Measurements from ENCODE around the gene RBM39.

DNA sequence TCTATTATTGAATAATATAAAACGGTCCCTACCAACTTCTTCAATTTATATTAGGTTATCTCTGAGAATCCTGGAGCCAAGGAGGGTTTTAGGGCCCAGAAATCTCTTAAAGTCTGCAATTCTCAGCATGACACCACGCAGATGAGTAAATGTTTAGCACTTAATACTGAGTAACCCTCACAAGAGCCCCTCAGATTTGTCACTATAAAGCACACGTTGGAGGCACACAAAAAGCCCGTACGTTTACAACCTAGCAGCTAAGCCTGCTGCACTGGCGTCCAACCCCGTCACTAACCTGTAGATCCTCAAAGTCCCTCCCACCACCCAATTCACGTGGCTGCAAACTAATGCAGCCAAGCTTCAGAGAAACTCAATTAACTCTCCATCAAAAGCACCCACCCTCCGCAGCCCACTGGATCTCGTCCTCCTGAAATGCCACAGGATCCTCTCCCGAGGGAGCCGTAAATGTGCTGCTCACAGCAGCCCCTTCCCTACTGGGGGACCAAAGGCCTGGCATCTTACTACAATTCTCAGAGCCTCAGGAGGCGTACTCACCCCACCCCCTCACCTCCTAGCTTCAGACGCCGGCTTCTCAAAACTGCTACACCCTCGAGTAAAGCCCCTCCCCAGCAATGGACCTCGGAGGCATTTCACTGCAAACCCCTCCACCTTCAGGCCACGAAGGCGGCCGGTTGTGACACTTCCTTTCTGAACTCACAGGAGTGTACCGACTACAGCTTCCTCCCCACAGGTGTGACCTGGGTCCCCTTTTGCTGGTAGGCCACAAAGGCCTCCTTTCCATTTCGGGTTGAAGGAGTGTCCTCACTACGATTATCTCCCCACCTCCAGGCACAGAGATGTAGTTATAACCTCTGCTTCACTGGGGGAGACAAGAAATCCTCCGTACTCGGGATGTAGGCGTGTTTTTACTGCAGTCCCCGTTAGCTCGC lies 78.3 kb downstream of the RBM39 start:
- TF ChIP-seq, protein P1, sequence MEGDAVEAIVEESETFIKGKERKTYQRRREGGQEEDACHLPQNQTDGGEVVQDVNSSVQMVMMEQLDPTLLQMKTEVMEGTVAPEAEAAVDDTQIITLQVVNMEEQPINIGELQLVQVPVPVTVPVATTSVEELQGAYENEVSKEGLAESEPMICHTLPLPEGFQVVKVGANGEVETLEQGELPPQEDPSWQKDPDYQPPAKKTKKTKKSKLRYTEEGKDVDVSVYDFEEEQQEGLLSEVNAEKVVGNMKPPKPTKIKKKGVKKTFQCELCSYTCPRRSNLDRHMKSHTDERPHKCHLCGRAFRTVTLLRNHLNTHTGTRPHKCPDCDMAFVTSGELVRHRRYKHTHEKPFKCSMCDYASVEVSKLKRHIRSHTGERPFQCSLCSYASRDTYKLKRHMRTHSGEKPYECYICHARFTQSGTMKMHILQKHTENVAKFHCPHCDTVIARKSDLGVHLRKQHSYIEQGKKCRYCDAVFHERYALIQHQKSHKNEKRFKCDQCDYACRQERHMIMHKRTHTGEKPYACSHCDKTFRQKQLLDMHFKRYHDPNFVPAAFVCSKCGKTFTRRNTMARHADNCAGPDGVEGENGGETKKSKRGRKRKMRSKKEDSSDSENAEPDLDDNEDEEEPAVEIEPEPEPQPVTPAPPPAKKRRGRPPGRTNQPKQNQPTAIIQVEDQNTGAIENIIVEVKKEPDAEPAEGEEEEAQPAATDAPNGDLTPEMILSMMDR (IDR thresholded peaks at IDR 0.05) = no peak
- no peak for TF ChIP-seq POLR2A (IDR thresholded peaks at IDR 0.05)
